Sigmoid colon (tissue), 4 donors: ENCODE data around the gene BGLAP.

Experiments used
- CTCF ChIP-seq, 4 experiments: fragments of 450-650 bp in 3 of 4; fragments of 200-600 bp in 1 of 4; IDR thresholded peaks; one replicate each; pipeline ENCODE4 v1.5.1; 2016 to 2019; ENCODE audit warnings: antibody characterized with exemption in 4 of 4, mild to moderate bottlenecking in 3 of 4, moderate library complexity in 2 of 4
- EP300 ChIP-seq, 4 donors: sonication (generic); formaldehyde crosslinking; IDR thresholded peaks; one replicate each; pipeline ENCODE4 v1.6.1; 2017; ENCODE audit warnings: antibody characterized with exemption in 4 of 4
- POLR2A ChIP-seq, 2 donors: fragments of 450-650 bp; IDR thresholded peaks; one replicate each; pipeline ENCODE4 v1.6.1; 2016; ENCODE audit warnings: antibody characterized with exemption in 2 of 2, mild to moderate bottlenecking in 2 of 2, moderate library complexity in 2 of 2
- POLR2AphosphoS5 ChIP-seq, 4 donors: sonication (generic); formaldehyde crosslinking; IDR thresholded peaks; one replicate each; pipeline ENCODE4 v1.6.1; 2017; ENCODE audit warnings: antibody characterized with exemption in 4 of 4

GRCh38 chr1:156281693-156282478, 39.9 kb downstream of the BGLAP start:
- TF ChIP-seq CTCF (IDR thresholded peaks at IDR 0.05) (no peak), EP300 (IDR thresholded peaks at IDR 0.05) (no peak), POLR2AphosphoS5 (IDR thresholded peaks at IDR 0.05) (no peak), POLR2A (IDR thresholded peaks at IDR 0.05) (no peak)
